ENCODE data around the gene RGS9.
A peak's percentile ranks its signal among the peaks of the same experiment; 100 is the strongest.
"Not testable (repeated sequence)": the region's sequence is repeated elsewhere in the genome, so short reads cannot be mapped to it uniquely, and the experiment has no call there.

Gene RGS9

DNA sequence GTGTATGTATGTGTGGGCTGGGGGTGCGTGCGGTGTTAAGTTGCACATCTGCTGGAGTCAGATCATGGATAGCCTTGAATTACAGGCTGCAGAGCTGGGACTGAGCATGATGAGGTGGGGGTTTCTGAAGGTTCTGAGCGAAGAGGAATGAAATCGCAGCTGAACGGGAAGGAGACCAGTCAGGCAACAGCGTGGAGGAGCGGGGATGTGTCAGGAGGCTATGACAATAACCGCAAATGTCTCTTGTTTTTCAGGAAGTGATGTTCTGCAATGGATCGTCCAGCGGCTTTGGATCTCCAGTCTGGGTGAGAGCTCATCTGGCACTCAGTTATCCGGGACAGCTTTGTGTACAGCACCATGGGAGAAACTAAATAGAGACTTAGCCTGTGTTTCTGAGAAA is 20.9 kb downstream of the RGS9 start:
- DNase-seq: no peak

DNA sequence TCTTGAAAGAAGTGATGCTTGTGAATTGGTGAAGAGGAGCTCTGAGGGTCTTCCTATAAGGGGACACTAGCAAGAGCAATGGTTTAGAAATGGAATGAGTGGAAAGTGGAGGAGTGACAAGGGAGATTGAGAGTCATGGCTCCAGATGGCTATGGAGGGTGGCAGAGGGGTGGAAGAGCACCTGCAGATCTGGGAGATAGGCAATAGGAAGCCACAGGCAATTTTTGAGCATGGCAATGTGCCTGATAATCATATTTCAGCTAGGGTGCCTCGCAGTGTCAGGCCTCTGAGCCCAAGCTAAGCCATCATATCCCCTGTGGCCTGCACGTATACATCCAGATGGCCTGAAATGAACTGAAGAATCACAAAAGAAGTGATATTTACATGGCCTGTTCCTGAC is 21.5 kb downstream of the RGS9 start:
- no peak for DNase-seq

DNA sequence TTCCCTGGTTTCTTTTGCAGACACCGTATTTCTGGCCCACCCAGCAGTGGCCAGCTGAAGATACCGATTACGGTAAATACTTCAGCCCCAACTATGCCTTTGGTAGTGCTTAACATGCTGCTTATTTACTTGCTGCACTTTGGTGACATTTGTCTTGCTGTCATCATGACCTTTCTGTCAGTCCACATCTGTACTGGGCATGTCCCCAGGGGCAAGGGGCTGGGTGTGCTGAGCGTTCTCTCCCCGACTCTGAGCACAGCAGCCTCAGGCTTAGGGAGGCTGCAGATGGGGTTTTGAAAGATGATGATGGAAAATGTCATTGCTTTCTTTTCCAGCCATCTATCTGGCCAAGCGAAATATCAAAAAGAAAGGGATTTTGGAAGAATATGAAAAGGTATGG is 23.3 kb downstream of the RGS9 start:
- DNase-seq: no peak

DNA sequence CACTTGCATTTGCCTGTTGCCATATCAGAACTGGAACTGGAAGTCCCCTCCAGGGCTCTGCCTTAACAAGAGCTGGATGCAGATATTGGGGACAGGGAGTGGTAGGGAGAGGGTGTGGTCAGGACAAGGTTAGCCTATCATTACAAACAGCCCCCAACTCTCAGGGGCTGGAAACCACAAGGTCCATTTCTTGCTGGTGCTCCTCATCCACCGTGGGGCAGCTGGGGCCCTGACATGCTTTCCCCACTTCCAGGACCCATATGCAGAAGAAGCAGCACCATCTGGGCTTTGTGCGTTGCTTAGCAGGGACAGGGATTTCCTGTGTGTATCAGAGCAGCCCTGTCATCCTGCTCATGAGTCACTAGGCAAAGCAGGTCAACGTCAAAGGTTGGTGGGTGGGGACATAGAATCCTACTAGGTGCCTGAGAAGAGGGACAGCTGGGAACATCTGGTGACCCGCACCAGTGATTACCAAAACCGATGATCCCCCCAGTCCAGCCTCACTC is 26.9 kb downstream of the RGS9 start:
- DNase-seq: peak; percentile 26

DNA sequence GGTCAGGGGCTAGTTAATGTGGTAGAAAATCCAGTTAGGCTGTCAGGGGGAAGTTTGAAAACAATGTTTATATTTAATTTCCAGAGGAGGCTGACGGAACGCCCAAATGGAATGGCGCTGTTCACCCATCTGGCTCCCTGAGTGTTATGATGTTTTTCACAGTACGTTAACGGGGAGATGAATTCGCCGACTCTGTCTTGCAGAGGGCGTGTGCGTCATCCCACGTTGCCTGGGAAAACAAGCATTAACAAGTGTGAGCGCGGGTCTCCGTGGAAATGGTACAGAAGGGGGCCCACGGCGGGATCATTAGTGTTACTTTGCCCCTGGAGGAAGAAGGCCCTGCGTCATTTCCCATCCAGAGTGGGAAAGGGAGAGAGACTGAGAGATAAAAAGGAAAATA is 29.6 kb downstream of the RGS9 start:
- no peak for DNase-seq

DNA sequence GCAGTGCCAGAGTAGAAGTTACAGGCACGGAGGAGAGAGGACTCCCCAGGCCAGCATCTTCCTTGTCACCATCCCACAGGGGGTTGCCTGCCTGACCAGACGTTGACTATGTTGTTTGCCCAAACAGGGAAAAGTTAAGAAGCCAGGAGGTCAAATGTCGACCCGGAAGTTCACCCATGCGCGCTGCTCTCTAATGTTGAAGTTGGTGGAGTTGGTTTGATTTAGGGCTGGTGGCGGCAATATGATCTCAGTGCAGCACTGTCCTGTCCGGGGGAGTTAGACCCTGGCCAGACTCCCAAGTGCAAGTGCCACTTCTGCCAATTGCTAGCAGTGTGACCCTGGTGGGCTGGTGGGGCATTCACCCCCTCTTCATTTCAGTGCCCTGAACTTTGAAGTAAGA is 30.4 kb downstream of the RGS9 start:
- no peak for DNase-seq

DNA sequence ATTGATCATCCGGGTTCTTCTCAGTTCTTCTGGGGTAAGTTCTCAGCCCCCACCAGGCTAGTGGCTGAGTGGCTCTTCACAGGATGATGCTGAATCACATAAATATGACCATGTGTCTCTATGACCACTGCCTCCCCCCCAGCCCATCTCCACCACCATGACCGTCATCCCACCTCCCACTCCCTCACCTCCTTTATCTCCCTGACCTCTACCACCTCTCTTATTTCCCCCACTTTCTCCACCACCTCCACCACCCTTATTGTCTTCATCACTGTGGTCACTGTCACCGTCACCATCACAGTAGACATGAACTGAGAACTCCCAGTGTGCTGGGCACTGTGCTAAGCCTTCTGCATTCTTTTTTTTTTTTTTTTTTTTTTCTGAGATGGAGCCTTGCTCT is 32.5 kb downstream of the RGS9 start:
- DNase-seq: no peak

DNA sequence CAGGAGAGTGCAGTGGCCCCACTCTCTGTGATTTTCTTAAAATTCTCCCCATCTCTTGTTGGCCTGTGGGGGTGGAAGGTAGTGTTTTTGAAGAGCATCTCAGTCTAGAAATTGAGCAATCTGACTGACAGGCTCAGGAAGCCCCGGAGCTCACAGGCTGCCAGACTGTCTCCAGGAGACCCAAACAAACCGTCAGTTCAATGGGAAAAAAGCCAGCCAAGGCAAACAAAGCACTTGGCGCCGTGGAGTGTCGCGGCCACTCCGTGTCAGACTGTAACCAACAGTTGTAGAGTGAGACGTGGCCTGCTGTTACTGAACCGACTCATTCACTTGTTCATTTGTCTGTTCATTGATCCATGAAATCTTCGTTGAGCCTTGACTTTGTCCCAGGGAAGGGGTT is 33.7 kb downstream of the RGS9 start:
- no peak for DNase-seq

DNA sequence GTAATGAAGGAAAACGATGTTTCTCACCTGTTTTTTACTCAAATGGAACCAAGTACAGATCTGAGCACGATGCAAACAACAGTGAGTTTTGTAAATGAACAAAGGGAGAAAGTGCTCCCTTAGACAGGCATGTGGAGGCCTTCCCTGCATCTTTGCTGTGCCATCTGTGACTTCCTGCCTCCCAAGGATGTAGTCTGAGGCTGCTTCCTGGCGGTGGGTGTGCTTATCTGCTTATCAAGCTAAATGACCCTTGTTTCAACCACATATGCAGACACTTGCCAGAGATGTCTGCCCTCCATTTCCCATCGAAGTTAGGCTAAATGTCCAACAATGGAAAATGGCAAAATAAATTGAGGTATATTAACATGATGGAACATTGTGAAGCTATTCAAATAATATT is 34.6 kb downstream of the RGS9 start:
- no peak for DNase-seq

DNA sequence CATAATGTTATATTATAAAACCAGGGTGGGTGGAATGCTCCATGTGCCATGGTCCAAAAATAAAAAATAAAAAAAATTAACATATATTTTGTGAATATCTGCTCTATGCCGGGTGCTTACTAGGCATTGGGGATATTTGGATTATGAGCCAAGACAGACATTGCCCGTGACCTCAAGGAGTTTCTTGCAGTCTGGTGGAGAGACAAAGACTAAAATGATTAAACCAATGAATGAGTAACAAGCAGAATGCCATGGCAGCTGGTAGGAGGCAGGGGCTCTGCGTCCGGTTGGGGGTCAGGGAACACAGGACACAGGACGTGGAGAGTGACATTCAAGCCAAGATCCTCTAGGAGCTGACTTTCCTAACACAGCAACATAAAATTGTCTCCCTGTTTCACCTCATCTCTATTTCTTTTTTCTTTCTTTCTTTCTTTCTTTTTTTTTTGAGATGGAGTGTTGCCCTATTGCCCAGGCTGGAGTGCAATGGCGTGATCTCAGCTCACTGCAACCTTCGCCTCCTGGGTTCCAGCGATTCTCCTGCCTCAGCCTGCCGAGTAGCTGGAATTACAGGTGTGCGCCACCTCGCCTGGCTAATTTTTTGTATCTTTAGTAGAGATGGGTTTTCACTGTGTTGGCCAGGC is 35.4 kb downstream of the RGS9 start:
- no peak for DNase-seq

DNA sequence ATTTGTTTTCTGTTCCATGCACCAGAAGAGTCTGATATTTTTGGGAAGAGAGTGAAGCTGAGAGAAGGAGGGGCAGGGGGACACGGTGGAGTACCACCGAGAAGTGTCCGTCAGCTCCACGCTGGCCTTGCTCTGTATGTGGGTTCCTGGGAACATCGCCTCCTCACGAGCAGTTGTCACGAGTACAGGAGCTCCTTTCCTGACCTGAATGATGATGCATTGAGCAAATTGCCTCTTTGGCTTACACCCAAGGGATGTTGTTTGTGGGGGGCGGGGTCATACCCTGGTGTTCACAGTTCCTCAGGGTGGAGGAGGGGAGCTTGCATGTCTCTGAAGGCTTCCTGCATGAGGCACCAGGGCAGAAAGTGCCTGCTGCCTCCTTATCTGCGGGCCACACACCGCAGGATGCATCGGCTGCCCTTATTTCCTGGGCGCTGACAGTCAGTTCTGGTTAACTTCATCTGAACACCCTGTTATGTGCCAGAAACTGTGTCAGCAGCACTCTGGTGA is 36.2 kb downstream of the RGS9 start:
- DNase-seq: peak; percentile 78

DNA sequence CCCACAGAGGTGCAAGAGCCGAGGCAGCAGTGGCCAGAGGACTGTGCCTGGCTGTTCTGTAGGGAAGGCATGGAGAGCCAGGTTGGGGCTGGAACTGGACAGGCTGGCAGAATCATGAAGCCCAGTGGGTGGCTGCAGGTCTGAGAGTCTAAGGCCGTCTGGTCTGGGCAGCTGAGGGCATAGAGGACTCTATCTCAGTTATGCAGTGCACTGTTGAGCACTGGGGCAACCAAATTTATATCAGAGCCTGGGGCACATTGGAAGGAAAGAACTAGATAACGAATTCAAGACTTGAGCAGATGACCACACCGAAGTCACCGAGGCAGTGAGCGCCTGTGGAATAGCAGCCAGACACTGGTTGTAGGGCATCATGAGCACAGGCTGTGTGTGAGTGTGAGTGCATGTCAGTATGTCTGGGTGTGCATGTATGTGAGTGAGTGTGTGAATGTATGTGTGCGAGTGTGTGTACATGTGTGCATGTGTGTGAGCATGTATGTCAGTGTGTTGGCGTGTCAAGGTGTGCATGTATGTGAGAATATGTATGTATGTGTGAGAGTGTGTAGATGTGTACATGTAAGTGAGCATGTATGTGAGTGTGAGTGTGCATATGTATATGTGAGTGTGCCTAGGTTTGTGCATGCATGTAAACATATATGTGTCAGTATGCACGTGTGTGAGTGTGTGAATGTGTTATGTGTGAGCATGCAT is 37.0 kb downstream of the RGS9 start:
- DNase-seq: no peak

DNA sequence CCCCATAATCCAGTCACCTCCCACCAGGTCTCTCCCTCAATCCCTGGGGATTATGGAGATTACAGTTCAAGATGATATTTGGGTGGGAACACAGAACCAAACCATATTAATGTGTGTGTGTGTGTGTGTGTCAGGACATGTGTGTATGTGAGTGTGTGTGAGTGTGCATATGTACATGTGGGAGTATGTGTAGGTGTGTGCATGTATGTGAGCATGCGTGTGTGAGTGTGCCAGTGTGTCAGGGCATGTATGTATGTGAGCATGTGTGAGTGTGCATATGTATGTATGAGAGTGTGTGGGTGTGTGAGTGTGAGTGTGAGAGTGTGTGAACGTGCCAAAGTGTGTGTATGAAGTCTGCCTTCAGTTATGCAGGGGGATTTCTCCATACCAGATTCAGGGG is 37.8 kb downstream of the RGS9 start:
- DNase-seq: no peak

DNA sequence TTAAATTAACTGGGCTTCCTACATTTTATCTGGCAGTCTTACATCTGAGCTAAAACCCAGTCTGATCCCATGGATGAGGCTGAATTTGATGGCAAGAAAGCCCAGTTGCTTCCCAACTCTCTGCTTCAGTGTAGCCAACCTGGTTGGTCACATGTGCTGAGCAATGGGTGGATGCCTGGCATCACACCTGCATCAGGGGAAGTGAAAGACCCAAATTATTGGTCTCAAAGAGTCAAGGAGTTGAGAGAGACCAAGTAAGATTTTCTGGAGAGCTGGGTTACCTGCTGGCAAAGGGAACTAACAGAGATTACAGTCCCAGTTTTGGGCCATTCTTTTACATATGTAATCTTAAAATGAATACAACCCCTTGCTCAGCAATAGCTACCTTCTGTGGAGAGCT is 38.8 kb downstream of the RGS9 start:
- DNase-seq: no peak

DNA sequence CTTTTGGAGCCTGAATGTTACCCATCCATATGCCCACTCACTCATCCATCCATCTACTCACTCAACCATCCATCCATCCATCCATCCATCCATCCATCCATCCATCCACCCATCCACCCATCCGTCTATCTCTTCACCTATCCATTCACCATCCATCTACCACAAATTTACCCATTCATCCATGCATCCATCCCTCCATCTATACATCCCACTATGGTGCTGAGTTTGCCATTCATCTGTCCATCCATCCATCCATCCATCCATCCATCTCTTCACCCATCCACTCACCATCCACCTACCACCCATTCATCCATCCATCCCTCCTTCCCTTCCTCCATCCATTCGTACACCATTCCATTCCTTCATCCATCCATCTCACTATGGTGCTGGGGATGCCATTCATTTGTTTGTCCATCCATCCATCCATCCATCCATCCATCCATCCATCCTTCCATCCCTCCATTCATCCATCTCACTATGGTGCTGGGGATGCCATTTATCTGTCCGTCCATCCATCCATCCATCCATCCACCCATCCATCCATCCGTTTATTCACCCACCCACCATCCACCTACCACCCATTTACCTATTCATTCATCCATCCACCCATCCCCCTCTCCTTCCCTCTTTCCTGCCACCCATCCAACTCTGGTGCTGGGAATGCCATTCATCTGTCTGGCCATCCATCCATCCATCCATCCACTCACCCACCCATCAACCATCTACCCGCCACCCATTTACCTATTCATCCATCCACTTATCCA is 39.7 kb downstream of the RGS9 start:
- DNase-seq: no peak

DNA sequence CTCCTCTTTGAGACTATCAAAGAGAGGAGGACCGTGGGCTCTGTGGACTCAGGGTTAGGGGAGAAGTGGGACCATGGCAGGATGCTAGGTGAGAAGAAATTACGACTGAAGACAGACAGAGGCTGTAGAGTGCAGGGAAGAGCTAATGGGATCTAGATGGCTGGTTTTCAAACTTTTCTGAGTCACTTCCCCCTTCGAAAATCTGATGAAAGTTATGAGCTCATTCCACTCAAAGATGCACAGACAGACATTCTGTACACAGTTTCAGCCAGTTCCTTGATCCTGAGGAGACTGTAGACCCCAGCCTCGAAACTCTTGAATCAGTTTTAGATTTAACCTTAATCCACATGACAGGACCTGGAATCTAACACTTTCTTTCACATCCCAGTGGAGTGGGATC is 40.7 kb downstream of the RGS9 start:
- no peak for DNase-seq

DNA sequence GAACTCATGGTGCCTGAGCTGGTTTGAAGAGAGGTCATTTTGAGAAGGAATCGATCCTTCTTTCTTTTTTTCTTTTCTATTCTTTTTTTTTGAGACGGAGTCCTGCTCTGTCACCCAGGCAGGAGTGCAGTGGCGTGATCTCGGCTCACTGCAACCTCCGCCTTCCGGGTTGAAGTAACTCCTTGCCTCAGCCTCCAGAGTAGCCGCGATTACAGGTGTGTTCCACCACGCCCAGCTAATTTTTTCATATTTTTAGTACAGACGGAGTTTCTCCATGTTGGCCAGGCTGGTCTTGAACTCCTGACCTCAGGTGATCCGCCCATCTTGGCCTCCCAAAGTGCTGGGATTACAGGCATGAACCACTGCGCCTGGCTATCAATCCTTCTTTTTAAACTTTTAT is 43.1 kb downstream of the RGS9 start:
- DNase-seq: not testable (repeated sequence)

DNA sequence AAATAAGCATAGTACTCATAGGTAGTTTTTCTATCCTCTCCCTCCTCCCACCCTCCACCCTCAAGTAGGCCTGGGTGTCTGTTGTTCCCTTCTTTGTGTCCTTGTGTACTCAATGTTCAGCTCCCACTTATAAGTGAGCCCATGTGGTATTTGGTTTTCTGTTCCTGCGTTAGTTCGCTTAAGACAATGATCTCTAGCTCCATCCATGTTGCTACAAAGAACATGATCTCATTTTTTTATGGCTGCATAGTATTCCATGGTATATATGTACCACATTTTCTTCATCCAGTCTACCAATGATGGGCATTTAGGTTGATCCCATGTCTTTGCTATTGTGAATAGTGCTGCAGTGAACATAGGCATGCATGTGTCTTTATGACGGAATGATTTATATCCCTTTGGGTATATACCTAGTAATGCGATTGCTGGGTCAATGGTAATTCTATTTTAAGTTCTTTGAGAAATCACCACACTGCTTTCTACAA is 43.6 kb downstream of the RGS9 start:
- DNase-seq: not testable (repeated sequence)

DNA sequence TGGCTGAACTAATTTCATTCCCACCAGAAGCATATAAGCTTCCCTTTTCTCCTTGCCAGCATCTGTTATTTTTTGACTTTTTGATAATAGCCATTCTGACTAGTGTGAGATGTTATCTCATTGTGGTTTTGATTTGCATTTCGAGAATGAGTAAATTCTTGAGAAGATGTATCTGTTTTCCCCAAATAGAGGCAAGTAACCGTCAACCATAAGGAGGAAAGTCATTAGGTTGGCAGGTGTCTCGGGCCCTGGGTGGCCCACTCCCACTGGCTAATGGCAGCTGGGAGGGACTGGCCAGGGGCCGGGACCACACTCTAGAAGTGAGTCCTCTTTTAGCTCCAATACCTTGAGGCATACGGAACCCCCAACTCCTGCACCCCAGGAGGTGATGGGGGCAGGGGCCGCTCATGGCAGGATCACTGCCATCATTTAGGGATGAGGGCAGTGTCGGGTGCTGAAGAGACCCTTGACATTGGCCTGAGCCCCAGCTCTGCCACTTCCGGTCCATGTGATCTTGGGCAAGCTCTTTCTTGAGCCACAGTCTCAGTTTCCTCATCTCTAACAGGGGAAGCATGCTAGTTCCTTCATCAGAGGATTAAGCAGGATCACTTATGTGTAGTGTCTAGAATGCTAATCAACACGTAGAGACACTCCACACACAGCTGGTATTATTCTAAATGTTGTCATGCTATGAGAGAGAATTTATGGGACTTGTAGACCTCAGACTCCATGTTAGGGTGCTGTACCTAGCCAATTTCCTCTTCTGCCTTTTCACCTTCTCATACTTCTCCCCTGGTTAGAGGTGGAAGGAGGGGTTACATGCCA is 44.3 kb downstream of the RGS9 start:
- DNase-seq: peak; percentile 17

DNA sequence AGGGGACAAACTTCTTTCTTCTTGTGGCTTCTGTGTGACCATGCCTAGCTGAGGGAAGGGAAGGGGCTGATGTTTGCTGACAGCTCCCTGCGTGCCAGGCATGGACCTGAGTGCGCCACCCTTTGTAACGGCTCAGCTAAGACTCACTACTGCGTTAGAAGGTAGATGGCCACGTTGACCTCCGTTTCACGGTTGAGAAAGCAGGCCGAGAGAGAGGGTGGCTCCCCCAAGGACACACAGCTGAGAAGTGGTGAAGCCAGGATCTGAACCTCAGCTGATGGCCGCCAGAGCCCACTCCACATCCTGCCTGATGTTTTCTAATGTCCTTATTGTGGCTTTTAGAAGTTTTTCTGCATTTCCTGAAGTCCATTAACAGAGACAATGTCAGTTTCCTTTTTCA is 45.1 kb downstream of the RGS9 start:
- DNase-seq: no peak

DNA sequence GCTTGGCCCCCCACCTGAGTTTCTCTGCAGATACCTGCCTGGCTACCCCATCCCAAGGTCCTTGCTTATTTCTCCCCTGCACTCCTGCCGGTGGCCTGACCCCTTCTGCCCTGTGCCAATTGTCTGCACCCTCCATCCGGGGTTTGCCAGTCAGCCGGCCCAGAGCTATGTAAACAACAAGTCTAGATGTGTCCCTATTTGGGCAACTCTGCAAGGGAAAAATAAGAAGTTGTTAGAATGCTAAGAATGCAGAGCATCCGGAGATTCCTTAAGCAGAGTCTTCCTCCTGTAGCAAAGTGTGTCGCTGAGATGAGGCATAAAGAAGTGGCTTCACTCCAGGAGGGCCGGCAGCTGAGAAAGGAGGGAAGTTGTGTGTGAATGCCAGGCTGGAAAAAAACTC is 46.6 kb downstream of the RGS9 start:
- DNase-seq: no peak

DNA sequence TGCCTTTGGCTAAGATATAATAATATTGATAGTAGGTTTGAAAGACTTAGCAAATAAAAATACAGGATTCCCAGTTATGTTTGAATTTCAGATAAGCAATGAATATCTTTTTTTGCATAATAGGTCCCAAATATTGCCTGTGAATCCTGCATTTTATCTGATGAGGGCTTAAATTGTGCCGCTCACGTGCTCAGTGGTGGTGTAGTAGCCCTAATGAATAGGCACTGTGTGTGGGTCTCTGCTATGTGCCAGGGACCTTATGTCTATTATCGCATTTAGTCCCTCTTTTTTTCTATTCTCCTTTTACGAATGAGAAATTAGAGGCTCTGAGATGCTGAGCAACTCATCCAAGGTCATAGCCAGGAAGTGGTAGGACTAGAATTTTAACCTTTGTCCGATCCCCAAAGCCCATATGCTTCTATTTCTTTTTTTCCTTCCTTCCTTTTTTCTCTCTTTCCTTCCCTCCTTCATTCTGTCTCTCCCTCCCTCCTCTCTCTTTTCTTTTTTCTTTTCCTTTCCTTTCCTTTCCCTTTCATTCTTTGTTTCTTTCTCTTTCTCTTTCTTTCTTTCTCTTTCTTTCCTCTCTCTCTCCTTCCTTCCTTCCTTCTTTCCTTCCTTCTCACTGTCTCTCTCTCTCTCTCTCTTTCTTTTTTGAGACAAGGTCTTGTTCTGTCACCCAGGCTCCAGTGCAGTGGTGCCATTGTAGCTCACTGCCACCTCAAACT is 47.2 kb downstream of the RGS9 start:
- DNase-seq: no peak

All from activated effector memory CD4-positive, alpha-beta T cell treated with Interleukin-2 at 50 U/mL for 16 hours (primary cell).